ENCODE results near the gene ALDH9A1. TPM values are rescaled to one million over a fixed set of nuclear protein-coding genes. Genes with fewer than 3 reads are reported as not detected.
A peak's percentile ranks its signal among the peaks of the same experiment; 100 is the strongest.
"Not testable (repeated sequence)": the region's sequence is repeated elsewhere in the genome, so short reads cannot be mapped to it uniquely, and the experiment has no call there.

Gene ALDH9A1
- 63.2 TPM for total RNA-seq
- long read RNA-seq, transcript ALDH9A1-201 (11 exons, 2,696 nt): major isoform, 182 of 191 reads
- long read RNA-seq, partial matches to known transcripts: 6 of 191 reads
- long read RNA-seq, other reads (novel, unspliced or antisense): 3 of 191 reads

GRCh38 chr1:165697881-165698760 is at the start of gene ALDH9A1:
ALDH9A1 (minus strand) TSS chr1:165698562; CDS start chr1:165698558, 4 bp downstream.
- Histone ChIP-seq H3K27me3 (ENCODE audit: low read depth) (no peaks in the 10 kb centered on the region), H3K4me3 (peak within 1 kb of the TSS; percentile 79), H3K9me3 (replicated peaks) (no peaks in the 10 kb centered on the region), H3K4me1 (peaks cover 32% of the 10 kb centered on the region), H3K27ac (replicated peaks) (peak within 1 kb of the TSS; percentile 96), H3K36me3 (peaks cover 20% of the 10 kb centered on the region)
- intact Hi-C loops (cut with micrococcal nuclease): no loop called here
- DNase-seq: peak; percentile 94
- peak; percentile 54 for TF ChIP-seq CTCF (IDR thresholded peaks at IDR 0.05; ENCODE audit: borderline replicate concordance)

GRCh38 chr1:165747632-165748447 is 49.5 kb upstream of the ALDH9A1 start:
- intact Hi-C loops (cut with micrococcal nuclease): no loop called here
- no peak overlapping the region for H3K27ac ChIP-seq (replicated peaks)
- no peaks in the 10 kb centered on the region for H3K4me1 ChIP-seq
- H3K36me3 ChIP-seq: peaks cover 61% of the 10 kb centered on the region
- H3K9me3 ChIP-seq (replicated peaks): no peaks in the 10 kb centered on the region
- H3K27me3 ChIP-seq (ENCODE audit: low read depth): no peaks in the 10 kb centered on the region
- DNase-seq: no peak
- TF ChIP-seq CTCF (IDR thresholded peaks at IDR 0.05; ENCODE audit: borderline replicate concordance): no peak
- no peak overlapping the region for H3K4me3 ChIP-seq

GRCh38 chr1:165744913-165745312 is 46.6 kb upstream of the ALDH9A1 start:
- H3K4me1 ChIP-seq; DNase-seq; H3K9me3 ChIP-seq (replicated peaks); H3K4me3 ChIP-seq; H3K27ac ChIP-seq (replicated peaks); intact Hi-C loops (cut with micrococcal nuclease); H3K27me3 ChIP-seq (ENCODE audit: low read depth): not testable (repeated sequence)
- peaks cover 63% of the 10 kb centered on the region for H3K36me3 ChIP-seq

GRCh38 chr1:165742194-165742593 is 43.8 kb upstream of the ALDH9A1 start:
- no peak for TF ChIP-seq CTCF (IDR thresholded peaks at IDR 0.05; ENCODE audit: borderline replicate concordance)
- Histone ChIP-seq H3K36me3 (peaks cover 57% of the 10 kb centered on the region), H3K4me3 (no peak overlapping the region), H3K27me3 (ENCODE audit: low read depth) (no peaks in the 10 kb centered on the region), H3K27ac (replicated peaks) (no peak overlapping the region), H3K9me3 (replicated peaks) (peaks cover 5% of the 10 kb centered on the region), H3K4me1 (peaks cover 19% of the 10 kb centered on the region)
- DNase-seq: no peak
- intact Hi-C loops (cut with micrococcal nuclease): no loop called here

GRCh38 chr1:165738794-165739193 is 40.4 kb upstream of the ALDH9A1 start:
- intact Hi-C loops (cut with micrococcal nuclease): no loop called here
- no peak for TF ChIP-seq CTCF (IDR thresholded peaks at IDR 0.05; ENCODE audit: borderline replicate concordance)
- H3K27me3 ChIP-seq (ENCODE audit: low read depth): no peaks in the 10 kb centered on the region
- H3K9me3 ChIP-seq (replicated peaks): peaks cover 10% of the 10 kb centered on the region
- DNase-seq: no peak
- no peak overlapping the region for H3K27ac ChIP-seq (replicated peaks)
- no peak overlapping the region for H3K4me3 ChIP-seq
- peaks cover 19% of the 10 kb centered on the region for H3K4me1 ChIP-seq
- H3K36me3 ChIP-seq: peaks cover 59% of the 10 kb centered on the region

Measured in left ventricle myocardium inferior (tissue), 1 donor.